Hematopoietic multipotent progenitor cell treated with erythropoietin and hydrocortisone succinate and interleukin-3 and kit ligand, for 4 days (in vitro differentiated cells): ENCODE results near the gene BOC.

Experiments used
- DNase-seq: peaks from one replicate; pipeline ENCODE4 v3.0.0-alpha.2; 2015

The BOC gene

GRCh38 chr3:113271189-113271588, 59.8 kb downstream of the BOC start:
- DNase-seq = no peak

- DNase-seq = no peak
Measured at GRCh38 chr3:113271594-113272384, 60.4 kb downstream of the BOC start.

- no peak for DNase-seq
Measured at GRCh38 chr3:113272385-113272779, 61.0 kb downstream of the BOC start.

GRCh38 chr3:113273011-113273410, 61.7 kb downstream of the BOC start:
- no peak for DNase-seq

GRCh38 chr3:113273604-113274378, 62.4 kb downstream of the BOC start:
- no peak for DNase-seq

- DNase-seq = no peak
Measured at GRCh38 chr3:113274425-113275257, 63.3 kb downstream of the BOC start.

GRCh38 chr3:113275258-113275556, 63.9 kb downstream of the BOC start:
- DNase-seq = no peak

- DNase-seq = no peak
Measured at GRCh38 chr3:113275583-113275928, 64.2 kb downstream of the BOC start.

GRCh38 chr3:113275929-113276750, 64.8 kb downstream of the BOC start:
- peak; percentile 68 for DNase-seq

- no peak for DNase-seq
Measured at GRCh38 chr3:113276751-113277080, 65.4 kb downstream of the BOC start.

- DNase-seq = no peak
Measured at GRCh38 chr3:113277414-113277813, 66.1 kb downstream of the BOC start.

GRCh38 chr3:113277941-113278598, 66.7 kb downstream of the BOC start:
- no peak for DNase-seq

- no peak for DNase-seq
Measured at GRCh38 chr3:113278599-113278955, 67.2 kb downstream of the BOC start.

GRCh38 chr3:113279686-113280085, 68.3 kb downstream of the BOC start:
- DNase-seq = no peak

- DNase-seq = no peak
Measured at GRCh38 chr3:113283306-113283705, 71.9 kb downstream of the BOC start.

- no peak for DNase-seq
Measured at GRCh38 chr3:113284453-113285050, 73.2 kb downstream of the BOC start.

- DNase-seq = no peak
Measured at GRCh38 chr3:113285226-113285625, 73.9 kb downstream of the BOC start.

GRCh38 chr3:113285741-113286140, 74.4 kb downstream of the BOC start:
- DNase-seq = no peak

- no peak for DNase-seq
Measured at GRCh38 chr3:113286524-113286923, 75.2 kb downstream of the BOC start.

GRCh38 chr3:113287111-113287802, 75.9 kb downstream of the BOC start:
- peak; percentile 54 for DNase-seq
